ENCODE data around the gene SNX9.

The SNX9 gene

DNA sequence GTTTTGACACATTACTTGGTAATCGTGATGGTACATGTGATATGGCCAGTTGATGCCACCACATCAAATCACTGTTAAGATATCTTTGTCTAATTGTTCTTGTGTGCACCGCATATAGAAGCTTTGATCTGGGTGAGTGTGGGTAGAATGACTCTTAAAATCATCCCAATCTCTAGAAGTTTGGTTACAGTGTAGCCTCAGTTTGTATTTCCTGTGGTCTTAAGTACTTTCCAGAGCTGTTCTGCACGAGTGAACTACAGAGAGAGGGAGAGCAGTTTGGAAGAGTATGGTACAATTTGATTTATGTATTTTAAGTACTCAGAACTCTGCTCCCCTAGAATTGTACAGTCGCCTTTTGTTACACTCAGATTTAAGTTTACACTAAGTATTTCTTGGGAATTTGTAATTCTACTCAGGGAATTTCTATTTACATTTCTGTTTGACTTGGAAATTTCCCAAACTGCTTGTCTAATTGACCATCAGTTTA lies 37.5 kb downstream of the SNX9 start:
- H3K4me2 ChIP-seq (ENCODE audit: low read length, poor library complexity, severe bottlenecking): no peak overlapping the region
- H3K4me3 ChIP-seq (ENCODE audit: insufficient read depth in 1 of 2, low read depth in 1 of 2, low read length in 2 of 2): peak overlapping the region in 1 of 2 experiments; percentile 10
- no peak overlapping the region for H4K91ac ChIP-seq (ENCODE audit: low read length)
- no peak overlapping the region for H2BK12ac ChIP-seq (ENCODE audit: low read length in 2 of 2)
- no peaks in the 10 kb centered on the region for H3K27me3 ChIP-seq (ENCODE audit: control insufficient read depth in 1 of 2, insufficient read depth in 1 of 2, low read length in 2 of 2)
- H2BK5ac ChIP-seq (ENCODE audit: low read depth, low read length, poor library complexity, severe bottlenecking): no peak overlapping the region
- WGBS: 32% methylated on average over 3 of the region's 4 CpGs
- no peak overlapping the region for H2BK120ac ChIP-seq (ENCODE audit: low read depth, low read length)
- no peak overlapping the region for H3K27ac ChIP-seq (ENCODE audit: low read length, poor library complexity, severe bottlenecking)
- no peak overlapping the region for H2AK5ac ChIP-seq (ENCODE audit: low read length, severe bottlenecking)
- H3K9ac ChIP-seq (ENCODE audit: low read length): peak overlapping the region; percentile 31
- no peak overlapping the region for H4K8ac ChIP-seq (ENCODE audit: low read length)
- H3K23ac ChIP-seq (ENCODE audit: low read length in 2 of 2): no peak overlapping the region
- peak overlapping the region; percentile 6 to 66 for H3K18ac ChIP-seq (ENCODE audit: low read depth in 1 of 2, low read length in 2 of 2)
- H3K14ac ChIP-seq (ENCODE audit: low read length in 2 of 2): no peak overlapping the region
- no peak overlapping the region for H3K4ac ChIP-seq (ENCODE audit: low read depth in 1 of 2, low read length in 2 of 2)
- peaks cover 0 to 22% of the 10 kb centered on the region in 2 experiments for H3K36me3 ChIP-seq (ENCODE audit: control insufficient read depth in 1 of 2, insufficient read depth in 2 of 2, low read depth in 1 of 2, low read length in 2 of 2)
- H3K9me3 ChIP-seq (ENCODE audit: control insufficient read depth, low read length): no peaks in the 10 kb centered on the region
- H2AFZ ChIP-seq (ENCODE audit: low read depth, low read length): no peak overlapping the region
- H3K79me1 ChIP-seq (replicated peaks; ENCODE audit: low read length, poor library complexity, severe bottlenecking): peaks cover 6% of the 10 kb centered on the region
- peak; percentile 59 for DNase-seq
- peaks cover 5% of the 10 kb centered on the region for H3K4me1 ChIP-seq (ENCODE audit: control insufficient read depth, insufficient read depth, low read depth, low read length)
- no peak overlapping the region for H2BK15ac ChIP-seq (ENCODE audit: low read depth, poor library complexity, severe bottlenecking)

- Histone ChIP-seq H3K9me3 (ENCODE audit: control insufficient read depth, low read length) (no peaks in the 10 kb centered on the region), H3K9ac (ENCODE audit: low read length) (no peak overlapping the region), H3K18ac (ENCODE audit: low read depth in 1 of 2, low read length in 2 of 2) (no peak overlapping the region), H3K4me1 (ENCODE audit: control insufficient read depth, insufficient read depth, low read depth, low read length) (peaks cover 5% of the 10 kb centered on the region), H3K79me1 (replicated peaks; ENCODE audit: low read length, poor library complexity, severe bottlenecking) (peaks cover 6% of the 10 kb centered on the region), H3K23ac (ENCODE audit: low read length in 2 of 2) (no peak overlapping the region), H3K27me3 (ENCODE audit: control insufficient read depth in 1 of 2, insufficient read depth in 1 of 2, low read length in 2 of 2) (no peaks in the 10 kb centered on the region), H3K4me2 (ENCODE audit: low read length, poor library complexity, severe bottlenecking) (no peak overlapping the region), H3K4ac (ENCODE audit: low read depth in 1 of 2, low read length in 2 of 2) (no peak overlapping the region), H4K8ac (ENCODE audit: low read length) (no peak overlapping the region), H3K27ac (ENCODE audit: low read length, poor library complexity, severe bottlenecking) (no peak overlapping the region), H2BK5ac (ENCODE audit: low read depth, low read length, poor library complexity, severe bottlenecking) (no peak overlapping the region), H2BK15ac (ENCODE audit: low read depth, poor library complexity, severe bottlenecking) (no peak overlapping the region), H3K14ac (ENCODE audit: low read length in 2 of 2) (no peak overlapping the region), H2AK5ac (ENCODE audit: low read length, severe bottlenecking) (no peak overlapping the region), H2BK12ac (ENCODE audit: low read length in 2 of 2) (no peak overlapping the region), H3K36me3 (ENCODE audit: control insufficient read depth in 1 of 2, insufficient read depth in 2 of 2, low read depth in 1 of 2, low read length in 2 of 2) (peaks cover 0 to 27% of the 10 kb centered on the region in 2 experiments), H3K4me3 (ENCODE audit: insufficient read depth in 1 of 2, low read depth in 1 of 2, low read length in 2 of 2) (no peak overlapping the region), H4K91ac (ENCODE audit: low read length) (no peak overlapping the region), H2BK120ac (ENCODE audit: low read depth, low read length) (no peak overlapping the region), H2AFZ (ENCODE audit: low read depth, low read length) (no peak overlapping the region)
- 70% methylated on average over 4 of the region's 4 CpGs for WGBS
- DNase-seq: no peak
Measured at GRCh38 chr6:157861184-157861583, 38.1 kb downstream of the SNX9 start.

DNA sequence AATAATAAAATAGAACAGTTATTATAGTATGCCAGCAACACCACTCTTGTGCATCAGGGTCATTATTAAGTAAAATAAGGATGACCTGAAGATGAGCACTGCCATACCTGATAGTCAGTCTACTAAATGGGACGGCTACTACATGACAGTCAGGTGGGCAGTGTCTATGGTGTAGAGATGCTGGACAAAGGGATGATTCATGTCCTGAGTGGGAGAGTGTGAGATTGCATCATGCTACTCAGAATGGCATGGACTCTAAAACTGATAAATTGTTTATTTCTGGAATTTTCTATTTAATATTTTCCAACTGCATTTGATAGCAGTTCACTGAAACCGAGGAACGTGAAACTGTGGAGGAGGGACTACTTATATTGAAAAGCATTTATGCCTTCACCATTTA lies 38.8 kb downstream of the SNX9 start:
- Histone ChIP-seq H3K4me1 (ENCODE audit: control insufficient read depth, insufficient read depth, low read depth, low read length) (peaks cover 5% of the 10 kb centered on the region), H3K9ac (ENCODE audit: low read length) (peak overlapping the region; percentile 12), H3K4me2 (ENCODE audit: low read length, poor library complexity, severe bottlenecking) (no peak overlapping the region), H3K4me3 (ENCODE audit: insufficient read depth in 1 of 2, low read depth in 1 of 2, low read length in 2 of 2) (no peak overlapping the region), H4K91ac (ENCODE audit: low read length) (no peak overlapping the region), H2AK5ac (ENCODE audit: low read length, severe bottlenecking) (no peak overlapping the region), H2BK15ac (ENCODE audit: low read depth, poor library complexity, severe bottlenecking) (no peak overlapping the region), H3K36me3 (ENCODE audit: control insufficient read depth in 1 of 2, insufficient read depth in 2 of 2, low read depth in 1 of 2, low read length in 2 of 2) (peaks cover 0 to 34% of the 10 kb centered on the region in 2 experiments), H3K79me1 (replicated peaks; ENCODE audit: low read length, poor library complexity, severe bottlenecking) (peaks cover 6% of the 10 kb centered on the region), H3K18ac (ENCODE audit: low read depth in 1 of 2, low read length in 2 of 2) (no peak overlapping the region), H3K27me3 (ENCODE audit: control insufficient read depth in 1 of 2, insufficient read depth in 1 of 2, low read length in 2 of 2) (no peaks in the 10 kb centered on the region), H2AFZ (ENCODE audit: low read depth, low read length) (no peak overlapping the region), H4K8ac (ENCODE audit: low read length) (no peak overlapping the region), H2BK5ac (ENCODE audit: low read depth, low read length, poor library complexity, severe bottlenecking) (no peak overlapping the region), H3K27ac (ENCODE audit: low read length, poor library complexity, severe bottlenecking) (no peak overlapping the region), H2BK120ac (ENCODE audit: low read depth, low read length) (no peak overlapping the region), H2BK12ac (ENCODE audit: low read length in 2 of 2) (no peak overlapping the region), H3K14ac (ENCODE audit: low read length in 2 of 2) (no peak overlapping the region), H3K4ac (ENCODE audit: low read depth in 1 of 2, low read length in 2 of 2) (no peak overlapping the region), H3K9me3 (ENCODE audit: control insufficient read depth, low read length) (no peaks in the 10 kb centered on the region), H3K23ac (ENCODE audit: low read length in 2 of 2) (no peak overlapping the region)
- DNase-seq: peak; percentile 46
- WGBS: 74% methylated on average over 1 of the region's 3 CpGs

- no peak for DNase-seq
- Histone ChIP-seq H3K14ac (ENCODE audit: low read length in 2 of 2) (no peak overlapping the region), H2BK5ac (ENCODE audit: low read depth, low read length, poor library complexity, severe bottlenecking) (no peak overlapping the region), H3K4me2 (ENCODE audit: low read length, poor library complexity, severe bottlenecking) (no peak overlapping the region), H3K23ac (ENCODE audit: low read length in 2 of 2) (no peak overlapping the region), H3K4ac (ENCODE audit: low read depth in 1 of 2, low read length in 2 of 2) (no peak overlapping the region), H3K9ac (ENCODE audit: low read length) (peak overlapping the region; percentile 12), H3K4me1 (ENCODE audit: control insufficient read depth, insufficient read depth, low read depth, low read length) (peaks cover 8% of the 10 kb centered on the region), H3K27ac (ENCODE audit: low read length, poor library complexity, severe bottlenecking) (no peak overlapping the region), H2AK5ac (ENCODE audit: low read length, severe bottlenecking) (no peak overlapping the region), H2AFZ (ENCODE audit: low read depth, low read length) (no peak overlapping the region), H3K9me3 (ENCODE audit: control insufficient read depth, low read length) (no peaks in the 10 kb centered on the region), H3K4me3 (ENCODE audit: insufficient read depth in 1 of 2, low read depth in 1 of 2, low read length in 2 of 2) (no peak overlapping the region), H4K8ac (ENCODE audit: low read length) (no peak overlapping the region), H3K79me1 (replicated peaks; ENCODE audit: low read length, poor library complexity, severe bottlenecking) (peaks cover 7% of the 10 kb centered on the region), H2BK120ac (ENCODE audit: low read depth, low read length) (no peak overlapping the region), H3K36me3 (ENCODE audit: control insufficient read depth in 1 of 2, insufficient read depth in 2 of 2, low read depth in 1 of 2, low read length in 2 of 2) (peaks cover 0 to 40% of the 10 kb centered on the region in 2 experiments), H3K18ac (ENCODE audit: low read depth in 1 of 2, low read length in 2 of 2) (no peak overlapping the region), H3K27me3 (ENCODE audit: control insufficient read depth in 1 of 2, insufficient read depth in 1 of 2, low read length in 2 of 2) (no peaks in the 10 kb centered on the region), H2BK12ac (ENCODE audit: low read length in 2 of 2) (no peak overlapping the region), H4K91ac (ENCODE audit: low read length) (no peak overlapping the region), H2BK15ac (ENCODE audit: low read depth, poor library complexity, severe bottlenecking) (no peak overlapping the region)
- WGBS: no CpG with 5 or more reads among the region's 1 CpG
Measured at GRCh38 chr6:157862706-157863105, 39.7 kb downstream of the SNX9 start.
